PC-3 (cell line): ENCODE results near the gene ZMIZ1.

ENCODE experiments used
- CTCF ChIP-seq: fragments of 300-600 bp; sonication (generic); conservative IDR thresholded peaks from 2 replicates; pipeline ENCODE4 v1.5.1; 2017; ENCODE audit warnings: antibody characterized with exemption, low read depth, mild to moderate bottlenecking, low read length
- EZH2 ChIP-seq: fragments of 300-600 bp; sonication (generic); IDR thresholded peaks from one replicate; pipeline ENCODE4 v1.6.1; 2017; ENCODE audit warnings: antibody characterized with exemption, mild to moderate bottlenecking, low read length; ENCODE audit not compliant: unreplicated experiment
- EZH2phosphoT487 ChIP-seq: fragments of 300-600 bp; sonication (generic); IDR thresholded peaks from 2 replicates; pipeline ENCODE4 v1.6.1; 2018; ENCODE audit warnings: mild to moderate bottlenecking, antibody characterized with exemption, low read length, borderline replicate concordance

GRCh38 chr10:79074732-79075131 lies 6.0 kb downstream of the ZMIZ1 start:
- TF ChIP-seq CTCF (no peak), EZH2 (no peak), EZH2phosphoT487 (no peak)
